ENCODE results near the gene TEX44.

DNA sequence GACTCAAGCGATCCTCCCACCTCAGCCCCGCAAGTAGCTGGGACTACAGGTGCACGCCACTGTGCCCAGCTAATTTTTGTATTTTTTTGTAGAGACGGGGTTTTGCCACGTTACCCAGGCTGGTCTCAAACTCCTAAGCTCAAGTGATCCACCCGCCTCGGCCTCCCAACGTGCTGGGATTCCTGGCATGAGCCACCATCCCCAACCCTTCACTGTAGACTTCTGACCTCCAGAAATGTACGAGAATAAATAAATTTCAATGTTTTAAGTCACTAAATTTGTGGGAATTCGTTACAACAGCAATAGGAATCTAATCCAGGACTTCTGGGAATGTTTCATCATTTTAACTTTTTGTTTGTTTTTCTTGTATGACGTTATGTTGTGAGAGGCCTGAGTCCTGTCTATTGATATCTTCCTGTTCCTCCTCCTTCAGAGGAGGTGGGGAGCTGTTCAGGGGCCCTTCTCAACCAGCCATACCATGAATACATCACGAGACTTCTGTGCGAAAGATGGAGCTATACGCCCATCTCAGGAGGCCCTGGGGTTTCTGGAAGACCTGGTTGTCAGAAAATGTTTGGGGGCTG is 40.0 kb downstream of the TEX44 start:
- TF ChIP-seq, protein P1, sequence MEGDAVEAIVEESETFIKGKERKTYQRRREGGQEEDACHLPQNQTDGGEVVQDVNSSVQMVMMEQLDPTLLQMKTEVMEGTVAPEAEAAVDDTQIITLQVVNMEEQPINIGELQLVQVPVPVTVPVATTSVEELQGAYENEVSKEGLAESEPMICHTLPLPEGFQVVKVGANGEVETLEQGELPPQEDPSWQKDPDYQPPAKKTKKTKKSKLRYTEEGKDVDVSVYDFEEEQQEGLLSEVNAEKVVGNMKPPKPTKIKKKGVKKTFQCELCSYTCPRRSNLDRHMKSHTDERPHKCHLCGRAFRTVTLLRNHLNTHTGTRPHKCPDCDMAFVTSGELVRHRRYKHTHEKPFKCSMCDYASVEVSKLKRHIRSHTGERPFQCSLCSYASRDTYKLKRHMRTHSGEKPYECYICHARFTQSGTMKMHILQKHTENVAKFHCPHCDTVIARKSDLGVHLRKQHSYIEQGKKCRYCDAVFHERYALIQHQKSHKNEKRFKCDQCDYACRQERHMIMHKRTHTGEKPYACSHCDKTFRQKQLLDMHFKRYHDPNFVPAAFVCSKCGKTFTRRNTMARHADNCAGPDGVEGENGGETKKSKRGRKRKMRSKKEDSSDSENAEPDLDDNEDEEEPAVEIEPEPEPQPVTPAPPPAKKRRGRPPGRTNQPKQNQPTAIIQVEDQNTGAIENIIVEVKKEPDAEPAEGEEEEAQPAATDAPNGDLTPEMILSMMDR (IDR thresholded peaks at IDR 0.05; ENCODE audit: low read length) = no peak
- no peak for TF ChIP-seq EZH2 (IDR thresholded peaks at IDR 0.05; ENCODE audit: borderline replicate concordance, low read length)
